Measurements from ENCODE around the gene LARGE1.

LARGE1 gene

DNA sequence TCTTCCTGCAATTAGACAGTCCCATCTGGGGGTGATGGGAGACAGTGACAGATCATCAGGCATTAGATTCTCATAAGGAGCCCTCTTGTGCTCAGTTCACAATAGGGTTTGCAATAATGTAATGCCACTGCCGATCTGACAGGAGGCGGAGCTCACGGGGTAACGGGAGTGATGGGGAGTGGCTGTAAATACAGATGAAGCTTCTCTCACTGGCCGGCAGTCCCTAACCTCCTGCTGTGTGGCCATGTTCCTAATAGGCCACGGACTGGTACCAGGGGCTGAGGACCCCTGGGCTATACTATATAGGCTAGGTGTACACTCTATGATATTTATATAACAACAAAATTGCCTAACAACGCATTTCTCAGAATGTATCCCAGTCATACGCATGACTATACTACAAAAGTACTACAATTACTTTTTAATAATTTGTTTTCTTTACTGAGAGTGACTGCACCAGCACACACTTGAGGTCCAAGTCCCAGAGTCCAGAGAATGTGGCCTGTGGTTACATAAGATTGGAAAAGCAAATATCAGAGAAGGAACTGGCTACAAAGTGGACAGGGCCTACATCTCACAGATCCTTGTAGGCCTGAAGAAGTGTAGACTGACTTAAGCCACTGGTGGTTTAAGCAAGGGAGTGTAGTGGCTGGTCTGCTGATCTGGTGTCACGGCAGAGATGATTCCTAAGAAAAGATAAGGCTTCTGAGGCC, 200.0 kb downstream of the LARGE1 start:
- DNase-seq (ENCODE audit: low read depth in 2 of 2): no peak

DNA sequence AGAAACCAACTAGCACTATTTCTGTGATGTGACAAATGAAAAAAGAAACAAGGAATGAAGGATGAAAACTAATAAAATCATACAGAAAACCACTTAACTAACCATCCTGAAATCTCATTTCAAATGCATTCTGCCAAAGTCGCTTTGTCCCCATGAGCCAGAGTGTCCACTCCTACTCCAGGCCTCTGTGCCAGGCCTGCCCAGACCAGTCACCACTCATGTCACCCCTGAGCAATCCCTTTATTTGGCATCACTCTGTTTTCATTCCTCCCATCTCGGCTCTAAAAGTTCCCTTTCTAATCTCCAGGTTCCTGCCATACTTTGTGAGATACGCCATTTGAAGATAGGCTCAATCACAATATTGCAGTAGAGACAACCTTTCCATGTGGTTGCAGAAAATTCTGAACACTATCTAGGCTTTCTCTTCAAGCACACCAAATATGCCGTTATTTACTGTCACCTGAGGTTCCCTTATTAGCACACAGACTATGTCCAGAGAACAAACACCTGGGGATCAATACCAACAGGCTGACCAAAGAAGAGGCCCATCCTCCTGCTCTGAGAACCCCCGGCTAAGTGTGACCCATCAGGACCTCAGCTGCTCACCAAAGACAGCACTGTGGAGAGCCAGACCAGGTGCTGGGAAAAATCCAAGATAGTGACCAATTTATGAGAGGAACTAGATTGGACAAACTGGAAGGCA, 202.4 kb downstream of the LARGE1 start:
- DNase-seq (ENCODE audit: low read depth in 2 of 2): no peak

DNA sequence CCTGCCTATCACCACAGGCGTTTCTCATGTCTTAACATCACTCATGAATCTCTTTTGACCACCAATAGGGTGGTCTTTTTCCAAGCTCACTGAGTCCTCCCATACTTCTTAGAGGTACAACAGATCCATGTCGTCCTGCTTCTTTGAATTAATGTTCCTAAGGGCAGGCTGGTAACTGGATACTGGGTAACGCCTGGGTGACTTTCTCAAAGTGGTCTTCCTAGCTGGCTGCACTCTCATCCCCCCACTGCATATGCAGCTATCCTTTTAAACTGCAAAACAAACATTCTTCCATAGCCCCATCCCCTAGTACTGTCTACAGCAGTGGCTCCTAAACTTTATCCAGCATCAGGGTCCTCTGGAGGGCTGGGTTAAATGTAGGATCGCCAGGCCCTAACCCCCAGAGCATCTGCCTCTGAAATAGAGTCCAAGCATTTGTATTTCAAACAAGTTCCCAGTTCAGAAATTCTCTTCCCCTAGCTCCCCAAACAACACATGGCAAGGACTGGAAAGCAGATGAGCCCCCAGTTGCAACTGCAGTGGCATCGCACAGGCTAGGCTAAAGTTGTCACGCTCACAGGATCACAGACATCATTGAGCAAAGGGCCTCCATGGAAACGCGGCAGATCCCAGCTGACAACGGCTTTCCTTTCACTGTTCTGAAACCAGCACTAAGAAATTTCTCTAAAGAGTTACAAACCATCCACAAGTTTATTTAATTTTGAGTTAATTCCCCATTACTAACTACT, 204.9 kb downstream of the LARGE1 start:
- DNase-seq (ENCODE audit: low read depth in 2 of 2): no peak

DNA sequence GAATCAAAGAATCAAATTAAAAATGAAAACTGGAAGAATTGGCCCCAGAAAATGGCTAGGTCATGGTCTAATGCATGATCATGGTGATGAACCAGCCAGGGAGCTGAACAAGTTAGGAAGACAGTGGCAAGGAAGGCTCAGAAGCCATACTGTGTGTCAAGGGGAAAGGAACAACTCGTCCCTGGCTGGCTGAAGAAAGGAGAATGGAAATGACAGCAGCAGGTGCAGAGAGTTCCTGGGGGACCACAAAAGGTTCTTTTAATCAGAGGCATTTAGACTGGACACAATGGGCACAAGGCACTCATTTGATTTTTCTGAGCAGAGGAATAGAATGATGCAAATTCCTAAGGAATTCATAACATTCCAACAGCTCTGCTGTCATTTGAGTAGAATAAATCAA, 209.9 kb downstream of the LARGE1 start:
- no peak for DNase-seq (ENCODE audit: low read depth in 2 of 2)

DNA sequence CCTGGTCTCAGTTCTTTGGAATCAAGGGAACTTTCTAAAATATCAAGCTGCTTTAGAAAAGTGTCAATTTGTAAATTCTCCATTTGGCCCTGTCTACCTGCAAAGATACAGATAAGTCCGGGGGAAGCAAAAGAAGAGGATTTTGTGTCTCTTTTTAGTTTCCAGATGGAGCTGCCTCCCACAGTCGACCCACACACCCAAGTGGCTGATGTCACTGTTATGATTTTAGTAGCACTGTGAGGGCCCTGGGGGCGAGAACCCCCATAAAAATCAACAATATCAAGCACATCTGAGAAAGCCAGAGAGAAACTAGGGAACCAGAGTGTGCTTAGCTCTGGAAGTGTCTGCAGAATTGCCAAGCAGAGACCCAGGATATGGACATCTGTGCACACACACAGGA, 212.7 kb downstream of the LARGE1 start:
- DNase-seq (ENCODE audit: low read depth in 2 of 2): no peak

DNA sequence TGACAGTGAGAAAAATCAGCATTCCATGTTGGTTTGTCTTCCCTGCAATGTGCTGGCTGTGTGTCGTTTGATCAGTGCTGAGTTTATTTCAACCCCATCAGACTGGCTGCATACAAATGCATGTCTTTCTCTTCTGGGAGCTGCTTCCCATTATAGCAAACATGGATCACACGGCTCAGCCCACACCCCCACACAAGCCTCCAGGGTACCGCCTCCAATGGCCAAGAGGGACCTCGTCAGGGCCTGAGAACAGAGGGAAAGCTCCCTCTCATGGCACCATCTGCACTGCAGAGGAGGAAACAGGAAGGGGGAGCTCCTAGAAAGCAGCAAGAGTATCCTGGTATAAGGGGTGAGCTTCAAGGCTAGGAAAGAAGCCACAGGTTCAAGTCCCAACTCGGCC, 214.2 kb downstream of the LARGE1 start:
- no peak for DNase-seq (ENCODE audit: low read depth in 2 of 2)

DNA sequence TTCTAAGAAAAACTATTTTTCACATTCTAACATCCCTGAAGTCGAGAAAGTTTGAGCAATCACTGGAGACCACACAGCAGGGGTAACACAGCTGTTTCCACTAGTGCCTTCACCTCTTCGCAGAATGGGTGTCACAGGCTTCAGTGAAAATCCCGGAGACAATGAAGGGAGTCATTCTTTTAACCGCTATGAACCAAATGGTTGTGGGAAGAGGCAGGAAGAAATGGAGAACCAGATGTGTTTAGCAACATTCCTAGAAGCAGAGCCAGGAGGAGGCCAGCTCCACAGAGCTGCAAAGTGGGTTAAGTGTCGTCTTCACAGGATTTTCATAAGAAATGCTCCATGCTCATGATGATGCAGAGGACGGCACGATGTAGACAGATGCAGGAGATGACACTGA, 221.1 kb downstream of the LARGE1 start:
- no peak for DNase-seq (ENCODE audit: low read depth in 2 of 2)

- DNase-seq (ENCODE audit: low read depth in 2 of 2): no peak
Observed at GRCh38 chr22:33697640-33698039, 222.6 kb downstream of the LARGE1 start.

DNA sequence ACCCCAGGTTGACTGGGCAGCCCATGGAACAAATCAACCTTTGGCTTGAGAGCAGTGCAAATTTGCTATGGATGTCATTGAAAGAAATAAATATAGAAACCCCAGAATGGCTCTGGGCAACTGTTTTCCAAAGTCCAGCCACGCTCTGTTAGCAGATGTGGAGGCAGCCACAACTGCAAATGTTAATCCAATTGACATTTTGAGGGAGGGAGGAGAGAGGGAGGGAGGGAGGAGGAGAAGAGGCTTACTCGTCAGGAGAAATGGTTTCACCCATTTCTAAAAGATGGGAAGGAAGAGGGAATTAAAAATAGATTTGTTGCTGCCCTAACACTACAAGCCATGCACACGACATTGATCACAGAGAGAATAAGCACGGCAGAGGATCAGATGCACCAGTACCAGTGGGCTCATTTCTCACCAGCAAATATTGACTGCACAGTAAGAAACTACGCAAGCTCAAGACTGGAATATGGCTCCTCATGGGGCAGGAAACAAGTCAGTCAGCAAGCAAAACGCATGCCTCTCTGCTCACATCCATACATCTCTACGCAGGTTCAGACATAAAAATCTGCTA, 229.1 kb downstream of the LARGE1 start:
- no peak for DNase-seq (ENCODE audit: low read depth in 2 of 2)

DNA sequence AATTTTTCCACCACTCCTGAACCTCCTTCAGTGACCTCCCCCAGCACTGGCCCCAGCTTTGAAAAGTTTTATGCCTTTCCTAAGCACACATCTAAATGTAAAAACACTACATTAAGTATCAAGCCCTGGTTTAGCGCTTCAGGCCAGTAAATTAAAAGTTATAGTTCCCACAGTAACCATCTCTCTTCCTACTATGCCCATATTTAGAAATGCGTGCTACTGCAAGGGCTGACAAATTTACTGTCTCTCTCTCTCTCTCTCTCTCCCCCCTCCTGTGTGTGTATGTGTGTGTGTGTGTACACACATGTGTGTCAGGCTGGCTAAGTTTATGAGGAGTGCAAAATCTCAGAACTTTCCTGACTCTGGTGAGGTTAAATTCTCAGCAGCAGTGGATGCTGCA, 231.4 kb downstream of the LARGE1 start:
- no peak for DNase-seq (ENCODE audit: low read depth in 2 of 2)

- DNase-seq (ENCODE audit: low read depth in 2 of 2): no peak
Observed at GRCh38 chr22:33687464-33687863, 232.8 kb downstream of the LARGE1 start.

GRCh38 chr22:33684087-33684486, 236.2 kb downstream of the LARGE1 start:
- no peak for DNase-seq (ENCODE audit: low read depth in 2 of 2)

GRCh38 chr22:33682927-33683326, 237.3 kb downstream of the LARGE1 start:
- no peak for DNase-seq (ENCODE audit: low read depth in 2 of 2)

- no peak for DNase-seq (ENCODE audit: low read depth in 2 of 2)
Observed at GRCh38 chr22:33680632-33681031, 239.6 kb downstream of the LARGE1 start.

DNA sequence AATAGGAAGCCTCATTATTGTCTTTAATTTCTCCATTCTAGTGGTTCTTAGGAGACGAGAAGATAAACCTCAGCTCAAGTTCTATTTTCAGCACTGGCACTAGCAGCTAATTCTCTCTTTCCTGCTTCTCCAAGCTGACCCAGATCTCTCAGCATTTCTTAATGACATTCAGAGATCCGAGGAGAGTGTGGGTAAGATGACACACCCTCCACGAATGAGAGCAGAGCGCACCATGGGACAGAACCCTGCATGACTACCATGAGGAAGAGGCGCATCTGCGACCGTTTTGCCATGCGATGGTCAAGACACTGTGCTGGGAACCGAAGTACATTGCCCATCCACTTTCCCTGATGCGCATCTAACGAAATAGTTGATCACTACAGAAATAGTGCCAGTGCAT, 241.8 kb downstream of the LARGE1 start:
- DNase-seq (ENCODE audit: low read depth in 2 of 2): no peak

- DNase-seq (ENCODE audit: low read depth in 2 of 2): no peak
Observed at GRCh38 chr22:33677536-33677935, 242.7 kb downstream of the LARGE1 start.

DNA sequence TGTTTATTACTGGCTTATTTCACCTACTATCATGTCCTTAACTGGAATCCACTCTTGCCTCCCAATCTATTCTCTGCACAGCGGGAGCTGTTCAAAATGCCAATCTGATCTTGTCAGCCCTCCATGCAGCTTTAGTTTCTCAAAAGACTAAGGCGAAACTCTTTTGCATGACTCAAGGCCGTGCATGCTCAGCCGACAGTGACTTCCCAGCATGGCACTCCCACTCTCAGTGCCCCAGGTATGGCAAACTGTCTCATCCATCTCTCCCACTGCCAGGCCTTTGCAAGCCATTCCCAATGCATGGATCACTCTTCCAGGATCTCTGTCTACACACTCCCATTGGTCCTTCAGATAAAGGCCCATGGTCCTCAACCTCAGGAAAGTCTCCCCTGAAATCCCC, 245.9 kb downstream of the LARGE1 start:
- no peak for DNase-seq (ENCODE audit: low read depth in 2 of 2)

DNA sequence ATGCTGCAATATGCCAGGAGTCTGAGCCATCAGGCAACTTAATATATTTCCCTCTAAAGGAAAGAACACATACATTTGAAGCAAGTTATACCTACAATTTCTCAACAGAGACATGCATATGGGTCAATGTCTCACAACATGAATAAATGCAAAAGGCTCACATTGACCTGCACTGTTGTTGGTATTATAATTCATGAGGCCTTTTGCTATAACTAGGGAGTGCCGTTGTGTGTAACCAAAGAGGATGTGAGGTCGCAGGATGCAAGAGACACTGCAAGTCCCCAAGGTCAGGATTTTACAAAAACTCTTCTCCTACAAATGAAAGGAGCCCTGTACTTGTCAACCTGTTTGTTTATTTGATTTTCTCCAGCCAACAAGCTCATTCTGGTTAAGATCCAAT, 250.5 kb downstream of the LARGE1 start:
- DNase-seq (ENCODE audit: low read depth in 2 of 2): no peak

DNA sequence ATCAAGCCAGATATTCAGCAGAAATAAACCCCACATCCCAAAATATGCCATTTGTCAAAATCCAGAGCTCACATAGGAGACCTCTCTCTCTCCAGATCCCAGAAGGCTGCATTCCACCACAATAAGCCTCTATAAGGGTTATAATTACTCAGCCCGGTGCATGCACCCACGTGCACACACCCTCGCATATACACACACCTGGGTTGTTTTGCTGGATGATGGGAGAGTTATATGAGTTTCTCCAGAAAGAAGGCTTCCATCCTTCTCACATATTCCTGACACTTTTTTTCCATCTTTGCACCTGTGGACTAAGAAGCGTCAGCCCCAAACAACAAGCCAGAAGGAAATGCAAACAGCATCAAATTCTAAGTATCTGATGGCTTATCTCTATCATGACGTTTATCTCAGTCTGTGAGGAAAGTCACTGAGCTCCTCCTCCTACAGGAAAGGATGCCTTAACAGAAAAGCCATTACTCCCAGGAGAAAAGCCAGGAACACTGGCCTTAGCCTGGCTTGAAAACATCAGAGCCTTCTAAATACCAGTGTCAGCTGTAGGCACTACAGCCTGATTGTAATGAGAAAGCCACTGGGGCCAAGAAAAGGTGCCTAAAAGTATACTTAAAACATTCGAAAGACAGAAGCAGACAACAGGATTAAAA, 253.2 kb downstream of the LARGE1 start:
- no peak for DNase-seq (ENCODE audit: low read depth in 2 of 2)

DNA sequence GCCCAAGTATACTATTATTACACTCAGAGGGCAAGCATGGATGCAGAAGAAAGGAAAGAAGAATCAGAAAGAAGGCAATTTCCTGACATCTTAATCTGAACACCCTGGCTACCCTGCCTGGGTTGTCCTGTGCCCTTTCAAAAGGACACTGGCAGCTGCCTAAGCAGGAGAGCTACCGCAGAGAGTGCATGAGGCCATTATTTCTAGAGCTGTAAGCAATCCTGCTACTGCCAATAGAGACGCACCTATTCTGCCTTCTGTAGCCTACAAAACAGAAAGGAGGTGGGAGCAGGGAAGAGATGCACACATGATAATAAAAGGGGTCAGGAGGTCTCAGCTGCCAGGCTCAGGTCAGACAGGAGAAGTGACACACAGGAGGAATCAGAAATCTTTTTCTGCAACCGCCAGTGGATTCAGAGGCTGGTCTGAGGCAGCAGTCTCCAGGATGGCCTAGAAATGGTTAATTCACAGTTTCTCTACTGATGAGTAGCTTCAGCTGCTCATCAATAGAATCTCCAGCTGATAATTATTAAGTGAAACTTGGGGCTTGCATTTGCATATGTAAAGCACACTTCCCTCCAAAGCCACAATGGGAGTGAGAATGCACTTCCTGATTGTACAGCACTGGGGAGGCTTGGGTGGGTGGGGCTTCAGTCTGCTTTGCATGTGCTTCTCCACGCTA, 253.9 kb downstream of the LARGE1 start:
- no peak for DNase-seq (ENCODE audit: low read depth in 2 of 2)

GRCh38 chr22:33659448-33659847, 260.8 kb downstream of the LARGE1 start:
- DNase-seq (ENCODE audit: low read depth in 2 of 2): no peak

Data from stimulated activated CD8-positive, alpha-beta memory T cell treated with anti-CD3 and anti-CD28 coated beads, Interleukin-15, amount 100 ng/mL, for 48 hours (primary cell).